ENCODE measurements around the gene ATF6.

The ATF6 gene

DNA sequence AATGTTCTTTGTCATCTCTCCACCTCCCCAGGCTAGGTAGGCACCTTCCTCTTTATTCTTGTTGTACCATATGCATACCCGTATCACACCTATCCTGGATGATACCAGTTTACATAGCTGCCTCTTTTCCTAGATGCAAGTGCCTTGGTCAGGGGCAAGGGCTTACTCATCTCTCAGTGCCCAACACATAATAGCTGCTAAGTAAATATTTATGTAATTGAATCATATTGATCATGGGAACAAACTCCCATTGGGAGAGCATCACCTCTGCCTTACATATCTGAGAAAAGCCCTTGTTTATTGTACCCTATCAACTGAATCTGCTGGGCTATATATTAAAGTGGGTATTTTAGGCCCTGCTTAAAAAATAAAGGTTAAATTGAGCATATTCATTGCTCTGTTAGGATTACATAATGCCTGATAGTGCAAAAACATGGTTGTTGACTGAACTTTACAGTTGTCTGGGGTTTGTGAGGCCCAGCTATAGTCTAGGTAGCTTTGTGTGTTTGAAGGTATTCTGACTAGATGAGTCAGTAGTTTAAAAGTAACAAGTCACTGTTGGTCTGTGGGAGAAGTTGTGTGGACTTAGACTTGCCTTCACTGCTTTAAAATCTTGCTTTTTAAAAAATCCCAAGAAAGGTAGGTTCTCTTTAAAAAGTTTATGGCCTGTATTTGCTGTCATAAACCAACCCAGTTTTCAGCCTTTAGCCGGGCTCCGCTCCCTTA, 174.9 kb downstream of the ATF6 start:
- DNase-seq (ENCODE audit: low read depth): no peak

GRCh38 chr1:161941726-161942436, 175.8 kb downstream of the ATF6 start:
- DNase-seq (ENCODE audit: low read depth): no peak

DNA sequence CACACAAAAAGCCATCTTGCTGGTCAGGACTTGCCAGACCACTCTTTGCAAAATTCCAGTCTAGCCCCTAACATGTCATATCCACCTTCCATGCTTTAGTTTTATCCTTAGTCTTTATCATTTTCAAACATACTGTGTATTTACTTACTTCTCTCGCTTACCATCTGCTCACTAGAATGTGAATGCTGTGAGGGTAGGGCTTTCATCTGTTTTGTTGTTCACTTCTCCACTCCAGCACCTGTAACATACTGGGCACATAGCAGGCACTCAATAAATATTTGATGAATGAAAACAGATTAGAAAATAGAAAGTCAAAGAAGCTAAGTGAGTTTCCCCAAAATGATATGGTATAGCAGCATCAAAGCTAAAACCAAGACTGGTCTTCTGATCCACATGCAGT, 177.6 kb downstream of the ATF6 start:
- no peak for DNase-seq (ENCODE audit: low read depth)

DNA sequence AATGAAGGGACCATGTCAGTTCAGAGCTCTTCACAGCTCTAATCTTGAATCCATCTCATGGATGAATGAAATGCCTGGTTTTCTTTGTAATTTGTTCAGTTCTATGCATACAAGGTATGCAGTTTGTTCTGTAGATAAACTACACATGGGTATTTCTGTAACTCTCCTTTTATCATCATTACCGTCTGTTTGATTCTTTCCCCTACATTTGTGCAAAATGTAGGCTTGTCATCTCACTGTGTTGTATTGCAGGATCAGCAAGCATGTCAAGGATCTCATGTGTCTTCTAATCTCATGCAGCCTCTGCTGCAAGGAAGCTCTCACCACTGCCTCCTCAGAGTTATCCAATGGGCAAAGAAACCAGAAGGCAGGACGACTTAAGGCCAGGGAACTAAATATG, 178.3 kb downstream of the ATF6 start:
- no peak for DNase-seq (ENCODE audit: low read depth)

GRCh38 chr1:161945306-161946060, 179.4 kb downstream of the ATF6 start:
- DNase-seq (ENCODE audit: low read depth): no peak

DNA sequence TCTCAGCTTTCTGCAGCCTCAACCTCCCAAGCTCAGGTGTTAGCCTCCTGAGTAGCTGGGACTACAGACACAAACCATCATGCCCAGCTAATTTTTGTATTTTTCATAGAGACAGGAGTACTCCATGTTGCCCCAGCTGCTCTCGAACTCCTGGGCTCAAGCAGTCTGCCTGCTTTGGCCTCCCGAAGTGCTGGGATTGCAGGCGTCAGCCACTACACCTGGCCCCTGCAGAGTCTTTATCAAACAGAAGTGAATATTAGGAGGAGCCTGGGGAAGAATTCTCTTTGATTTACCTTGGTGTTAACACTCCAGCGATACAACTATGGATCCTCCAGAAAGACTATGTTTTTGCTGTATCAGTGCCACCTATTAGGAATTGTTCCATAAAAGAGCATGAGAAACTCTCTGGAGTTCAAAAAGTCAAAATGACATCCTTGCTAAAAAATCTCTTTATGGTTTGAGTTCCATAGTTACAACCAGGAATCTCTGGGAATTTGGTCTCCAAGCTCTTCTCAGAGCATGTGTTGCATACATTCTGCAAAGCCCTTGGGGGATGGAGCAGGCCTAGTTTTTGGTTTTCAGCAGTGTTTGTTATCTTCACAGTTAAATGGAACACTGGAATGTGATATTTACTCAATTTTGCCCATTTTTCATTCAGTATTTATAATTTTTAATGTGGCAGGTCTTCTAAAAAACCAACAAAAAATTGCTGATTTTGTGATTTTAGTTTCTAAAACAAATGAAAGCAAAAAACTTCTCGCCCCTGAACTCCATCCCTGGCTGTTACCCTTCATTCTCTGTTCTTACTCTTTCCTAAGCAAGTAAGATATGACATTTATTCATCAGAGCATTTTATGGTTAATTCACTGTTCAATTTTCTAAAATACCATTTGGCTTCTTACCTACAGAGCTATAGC, 180.2 kb downstream of the ATF6 start:
- DNase-seq (ENCODE audit: low read depth): no peak

DNA sequence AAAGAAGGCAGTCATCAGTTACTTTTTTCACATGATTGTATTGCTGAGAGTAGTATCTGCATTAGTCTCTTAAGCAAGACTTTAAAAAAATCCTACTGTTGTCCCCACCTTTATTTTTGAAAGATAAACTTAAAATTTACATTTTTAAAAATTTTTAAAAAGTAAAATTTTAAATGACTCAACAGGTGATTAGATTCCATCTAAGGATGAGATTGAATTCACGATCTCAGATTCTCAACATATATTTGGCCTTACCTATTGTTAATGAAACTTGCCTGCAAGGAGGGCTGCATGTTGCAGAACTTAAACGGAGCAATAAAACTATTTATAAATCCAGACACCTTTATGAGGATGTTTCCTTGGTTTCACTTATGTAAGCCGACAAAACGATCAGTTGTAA, 182.3 kb downstream of the ATF6 start:
- DNase-seq (ENCODE audit: low read depth): no peak

DNA sequence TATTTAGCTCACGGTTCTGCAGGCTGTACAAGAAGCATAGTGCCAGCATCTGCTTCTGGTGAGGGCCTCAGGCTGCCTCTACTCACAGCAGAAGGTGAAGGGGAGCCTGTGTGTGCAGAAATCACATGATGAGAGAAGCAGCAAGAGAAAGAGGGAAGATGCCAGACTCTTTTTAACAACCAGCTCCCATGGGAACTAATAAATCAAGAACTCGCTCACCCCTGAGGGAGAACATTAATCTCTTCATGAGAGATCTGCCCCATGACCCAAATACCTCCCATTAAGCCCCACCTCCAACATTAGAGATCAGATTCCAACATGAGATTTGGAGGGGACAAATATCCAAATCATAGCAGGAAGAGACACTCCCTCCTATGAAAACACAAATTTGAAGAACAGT, 183.4 kb downstream of the ATF6 start:
- no peak for DNase-seq (ENCODE audit: low read depth)

- no peak for DNase-seq (ENCODE audit: low read depth)
These were observed 184.3 kb downstream of the ATF6 start for GRCh38 chr1:161950377-161950776.

- DNase-seq (ENCODE audit: low read depth): no peak
These were observed 185.5 kb downstream of the ATF6 start for GRCh38 chr1:161951646-161952045.

DNA sequence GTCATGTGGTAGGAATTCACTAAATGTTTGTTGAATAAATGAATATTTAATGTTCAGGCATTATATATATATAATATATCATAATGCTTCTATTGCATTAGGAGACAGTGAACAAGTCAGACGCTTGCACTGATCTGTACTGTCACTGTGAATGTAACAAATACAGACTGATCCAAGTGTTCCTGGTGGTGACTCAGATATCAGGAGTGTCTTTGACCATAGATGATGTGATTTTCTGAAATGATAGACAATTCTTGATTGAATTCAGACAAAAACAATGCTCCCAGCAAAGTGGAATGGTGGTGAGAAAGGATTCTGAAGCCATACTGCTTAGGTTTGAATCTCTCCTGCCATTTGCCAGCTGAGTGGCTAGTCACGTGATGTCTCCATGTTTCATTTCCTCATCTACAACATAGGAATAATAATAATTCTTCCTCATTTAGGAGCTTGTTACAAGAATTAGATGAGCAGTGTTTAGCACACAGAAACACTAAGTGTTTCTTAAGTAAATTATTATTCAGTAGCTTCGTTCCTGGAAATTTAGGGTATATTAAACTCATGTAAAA, 186.6 kb downstream of the ATF6 start:
- no peak for DNase-seq (ENCODE audit: low read depth)

DNA sequence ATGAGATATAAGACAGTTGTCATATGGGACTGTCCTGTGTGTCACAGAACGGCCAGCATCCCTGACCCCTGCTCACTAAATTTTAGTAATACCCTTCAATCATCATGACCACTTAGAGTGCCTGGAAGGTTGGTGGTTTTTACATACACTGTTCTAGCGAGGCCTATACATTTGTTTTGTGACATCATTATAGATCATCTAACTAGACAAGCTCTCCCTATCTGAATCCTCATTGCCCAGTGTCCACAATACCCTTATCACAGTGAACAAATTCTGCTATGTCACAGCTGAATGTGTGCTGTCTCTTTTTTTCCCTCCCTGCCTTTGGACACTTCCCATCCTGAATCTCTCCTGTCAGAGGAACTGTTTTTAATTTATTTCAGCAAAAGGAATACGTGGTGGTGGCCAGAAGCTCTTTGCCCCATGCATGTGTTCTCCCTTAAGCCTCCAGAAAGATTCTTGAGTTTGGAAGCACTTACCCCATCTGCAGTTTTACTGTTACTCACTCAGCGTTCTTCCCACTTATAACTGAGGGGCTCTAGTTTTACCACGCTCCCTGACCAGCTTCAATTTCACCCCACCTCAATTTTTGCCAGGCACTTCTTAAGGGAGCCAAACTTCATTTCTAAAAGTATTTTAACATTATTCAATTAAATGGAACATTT, 187.3 kb downstream of the ATF6 start:
- DNase-seq (ENCODE audit: low read depth): peak; percentile 49

GRCh38 chr1:161954050-161954449, 187.9 kb downstream of the ATF6 start:
- no peak for DNase-seq (ENCODE audit: low read depth)

GRCh38 chr1:161954466-161954865, 188.3 kb downstream of the ATF6 start:
- no peak for DNase-seq (ENCODE audit: low read depth)

- DNase-seq (ENCODE audit: low read depth): no peak
These were observed 189.5 kb downstream of the ATF6 start for GRCh38 chr1:161955606-161956005.

- peak; percentile 15 for DNase-seq (ENCODE audit: low read depth)
These were observed 190.0 kb downstream of the ATF6 start for GRCh38 chr1:161956097-161956496.

- DNase-seq (ENCODE audit: low read depth): no peak
These were observed 190.8 kb downstream of the ATF6 start for GRCh38 chr1:161956930-161957329.

DNA sequence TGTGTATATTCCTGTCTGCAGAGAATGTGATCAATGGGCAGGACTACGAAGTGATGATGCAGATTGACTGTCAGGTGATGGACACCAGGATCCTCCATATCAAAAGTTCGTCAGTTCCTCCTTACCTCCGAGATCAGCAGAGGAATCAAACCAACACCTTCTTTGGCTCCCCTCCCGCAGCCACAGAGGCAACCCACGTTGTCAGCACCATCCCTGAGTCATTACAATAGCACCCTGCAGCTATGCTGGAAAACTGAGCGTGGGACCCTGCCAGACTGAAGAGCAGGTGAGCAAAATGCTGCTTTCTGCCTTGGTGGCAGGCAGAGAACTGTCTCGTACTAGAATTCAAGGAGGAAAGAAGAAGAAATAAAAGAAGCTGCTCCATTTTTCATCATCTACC, 192.3 kb downstream of the ATF6 start:
- no peak for DNase-seq (ENCODE audit: low read depth)

DNA sequence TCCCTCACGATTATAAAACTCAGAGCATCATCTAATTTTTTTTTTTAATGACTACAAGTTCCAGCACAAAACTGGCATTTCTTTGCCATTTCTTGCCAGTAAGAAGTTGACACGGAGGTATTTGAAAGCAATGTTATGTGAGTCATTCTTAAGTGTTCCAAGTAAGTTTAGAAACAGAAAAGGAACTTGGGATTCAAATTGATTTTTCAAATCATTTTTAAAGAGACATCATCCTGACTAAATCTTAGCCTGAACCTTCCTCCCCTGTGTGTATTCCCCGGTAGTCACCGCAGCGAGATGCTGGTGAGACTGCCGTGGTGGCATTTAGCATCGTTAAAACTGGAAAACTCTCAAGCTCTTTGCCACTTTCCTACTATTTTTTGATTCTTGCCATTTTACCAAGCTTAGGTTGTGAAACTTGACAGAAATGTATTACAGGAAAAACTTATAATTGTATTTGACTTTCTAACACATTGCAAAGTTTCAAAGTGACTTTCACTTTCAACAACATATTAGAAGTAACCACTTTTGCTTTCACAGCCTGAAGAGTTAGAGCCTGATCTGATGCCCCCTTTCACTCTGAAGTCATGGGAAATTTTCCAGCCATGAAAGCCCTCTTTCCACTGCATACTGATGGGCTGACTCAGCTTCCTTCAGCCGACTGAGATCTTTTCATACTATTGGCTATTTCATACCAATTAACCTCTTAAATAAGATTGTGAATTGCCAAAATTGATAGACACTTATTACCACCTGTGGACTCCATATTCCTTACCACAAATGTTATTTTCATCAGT, 196.2 kb downstream of the ATF6 start:
- no peak for DNase-seq (ENCODE audit: low read depth)

DNA sequence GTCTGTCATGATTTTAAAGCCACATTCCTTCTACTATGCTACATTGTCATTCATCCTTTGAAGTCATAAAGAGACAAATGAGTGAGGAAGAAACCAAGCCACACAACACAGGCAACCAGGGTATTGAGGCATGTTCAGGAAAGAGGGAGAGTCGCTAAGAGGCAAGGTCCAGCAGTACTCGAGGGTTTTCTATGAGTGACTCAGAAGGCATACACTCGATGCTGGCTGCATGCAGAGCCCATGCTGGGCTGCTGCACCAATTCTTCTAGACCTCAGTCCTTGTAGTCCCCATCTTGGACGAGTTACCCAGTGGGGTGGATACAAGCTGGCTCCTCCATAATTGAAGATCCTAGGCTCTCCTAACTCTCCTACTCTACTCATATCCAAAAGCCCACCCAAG, 199.9 kb downstream of the ATF6 start:
- DNase-seq (ENCODE audit: low read depth): no peak

All from CMK (cell line).